ENCODE measurements around the gene STK32B.

STK32B gene

GRCh38 chr4:5458676-5459075, 407.4 kb downstream of the STK32B start:
- no peak for DNase-seq

- DNase-seq: no peak
These were observed 408.0 kb downstream of the STK32B start for GRCh38 chr4:5459236-5459635.

GRCh38 chr4:5460106-5460801, 409.0 kb downstream of the STK32B start:
- no peak for DNase-seq

DNA sequence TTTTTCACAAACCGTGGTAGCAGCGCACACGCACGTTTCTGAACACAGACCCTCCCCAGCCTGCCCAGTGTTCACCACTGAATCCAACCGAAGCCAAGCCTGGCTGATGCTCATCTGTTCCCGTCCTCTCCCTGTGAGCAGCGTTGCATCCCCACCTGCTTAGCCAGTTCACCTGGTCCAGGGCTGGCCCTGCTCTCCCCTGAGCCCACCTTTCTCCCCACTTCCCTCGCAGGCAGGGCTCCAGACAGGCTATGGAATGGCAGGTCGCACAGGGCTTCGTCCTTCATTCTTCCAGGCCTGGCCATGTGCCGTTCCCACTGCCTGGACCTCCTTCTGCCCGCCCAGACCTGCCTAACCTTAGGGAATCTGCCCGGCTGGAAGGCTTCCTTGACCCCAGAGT, 410.2 kb downstream of the STK32B start:
- DNase-seq: no peak

- no peak for DNase-seq
These were observed 411.1 kb downstream of the STK32B start for GRCh38 chr4:5462254-5462835.

DNA sequence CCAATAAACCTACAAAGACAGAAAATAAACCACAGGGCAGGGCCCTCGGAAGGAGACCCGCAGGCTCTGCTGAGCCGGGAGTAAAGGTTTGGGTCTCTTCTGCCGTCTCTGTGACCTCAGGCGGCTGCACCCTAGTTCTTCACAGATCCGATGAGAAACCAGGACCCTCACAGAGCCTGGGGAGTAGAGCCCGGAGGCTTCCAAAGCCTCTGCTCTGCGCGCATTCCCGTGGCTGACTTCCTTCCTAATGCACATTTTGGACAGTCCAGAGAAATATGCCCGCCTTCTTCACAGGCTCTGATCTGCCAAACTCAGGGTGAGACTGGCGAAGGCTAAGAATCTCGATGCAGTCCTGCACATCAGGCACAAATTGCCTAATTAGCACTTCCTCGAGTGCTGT, 411.6 kb downstream of the STK32B start:
- no peak for DNase-seq

- DNase-seq: no peak
These were observed 412.1 kb downstream of the STK32B start for GRCh38 chr4:5463361-5463760.

DNA sequence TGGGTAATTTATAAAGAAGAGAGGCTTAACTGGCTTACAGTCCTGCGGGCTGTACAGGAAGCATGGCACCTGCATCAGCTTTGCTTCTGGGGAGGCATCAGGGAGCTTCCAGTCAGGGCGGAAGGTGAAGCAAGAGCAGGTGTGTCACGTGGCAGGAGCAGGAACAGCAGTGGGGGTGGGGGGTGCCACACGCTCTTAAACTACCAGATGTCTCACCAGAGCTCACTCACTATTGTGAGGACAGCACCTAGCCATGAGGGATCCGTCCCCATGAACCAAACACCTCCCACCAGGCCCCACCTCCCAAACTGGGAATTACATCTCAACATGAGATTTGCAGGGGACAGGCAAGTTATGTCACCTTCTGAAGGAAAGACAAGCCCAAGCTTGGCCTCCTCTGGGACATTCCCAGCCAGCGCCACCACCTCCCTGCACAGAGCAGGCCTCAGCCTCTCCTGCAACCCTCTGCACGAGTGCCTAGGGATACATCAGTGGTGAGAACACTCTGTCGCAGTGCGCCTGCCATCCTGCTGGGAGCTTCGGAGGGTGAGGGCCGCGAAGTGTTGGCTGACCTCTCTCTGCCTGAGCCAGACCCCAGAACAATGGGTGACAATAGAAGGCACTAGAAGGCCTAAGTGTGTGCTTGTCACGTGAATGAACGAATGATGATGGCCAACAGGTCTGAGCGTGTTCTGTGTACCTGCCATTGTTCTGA, 412.8 kb downstream of the STK32B start:
- DNase-seq: no peak

DNA sequence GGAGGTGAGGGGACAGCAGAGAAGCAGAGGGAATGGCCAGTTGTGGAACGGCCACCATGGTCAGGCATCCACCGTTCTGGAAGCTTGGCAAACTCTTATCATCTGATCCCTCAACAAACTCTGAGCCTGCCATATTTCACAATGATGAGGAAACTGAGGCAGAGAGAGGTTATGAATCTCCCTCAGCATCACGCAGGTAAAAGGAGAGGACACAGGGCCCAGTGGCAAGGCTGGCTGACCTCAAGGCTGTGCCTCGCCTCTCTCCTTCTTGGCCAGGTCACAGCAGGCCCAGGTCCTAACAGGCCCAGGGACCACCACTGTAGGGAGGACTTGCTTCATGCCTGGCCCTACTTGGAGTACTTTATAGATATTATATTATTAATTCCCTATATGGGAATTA, 414.2 kb downstream of the STK32B start:
- DNase-seq: no peak

DNA sequence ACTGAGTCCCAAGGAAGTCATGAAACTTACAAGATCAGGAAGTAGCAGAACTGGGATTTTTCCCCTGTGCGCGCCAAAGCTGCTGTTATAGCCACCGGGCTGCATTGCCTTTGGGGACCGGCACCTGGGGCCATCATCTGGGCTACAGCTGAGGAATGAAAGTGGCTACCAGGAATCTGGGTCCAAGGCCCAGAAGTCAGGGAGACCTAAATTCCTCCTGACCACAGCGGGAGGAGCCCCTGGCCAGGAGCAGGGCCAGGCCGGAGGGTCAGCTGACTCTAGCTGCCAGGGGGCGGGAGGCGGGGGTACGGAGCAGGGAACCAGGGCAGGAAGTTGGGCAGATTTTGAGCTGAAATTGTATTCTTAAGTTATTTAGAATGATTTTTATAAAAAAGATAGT, 414.7 kb downstream of the STK32B start:
- DNase-seq: no peak

DNA sequence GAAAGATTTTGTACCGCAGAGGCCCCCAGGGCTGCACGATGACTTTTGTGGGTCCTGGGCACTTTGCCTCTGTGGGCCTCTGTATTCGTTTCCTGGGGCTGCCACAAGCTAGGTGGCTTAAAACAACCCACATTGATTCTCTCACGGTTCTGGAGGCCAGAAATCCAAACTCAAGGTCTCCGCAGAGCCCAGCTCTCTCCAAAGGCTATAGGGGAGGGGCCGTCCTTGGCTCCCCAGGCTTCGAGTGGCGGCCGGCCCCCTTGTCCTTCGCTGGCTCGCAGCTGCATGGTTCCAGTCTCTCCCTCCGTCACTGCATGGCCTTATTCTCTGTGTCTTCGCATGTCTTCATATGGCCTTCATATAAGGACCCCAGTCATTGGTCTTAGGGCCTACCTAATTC, 415.8 kb downstream of the STK32B start:
- no peak for DNase-seq

GRCh38 chr4:5469151-5469775, 418.0 kb downstream of the STK32B start:
- DNase-seq: no peak

- no peak for DNase-seq
These were observed 418.6 kb downstream of the STK32B start for GRCh38 chr4:5469861-5470260.

DNA sequence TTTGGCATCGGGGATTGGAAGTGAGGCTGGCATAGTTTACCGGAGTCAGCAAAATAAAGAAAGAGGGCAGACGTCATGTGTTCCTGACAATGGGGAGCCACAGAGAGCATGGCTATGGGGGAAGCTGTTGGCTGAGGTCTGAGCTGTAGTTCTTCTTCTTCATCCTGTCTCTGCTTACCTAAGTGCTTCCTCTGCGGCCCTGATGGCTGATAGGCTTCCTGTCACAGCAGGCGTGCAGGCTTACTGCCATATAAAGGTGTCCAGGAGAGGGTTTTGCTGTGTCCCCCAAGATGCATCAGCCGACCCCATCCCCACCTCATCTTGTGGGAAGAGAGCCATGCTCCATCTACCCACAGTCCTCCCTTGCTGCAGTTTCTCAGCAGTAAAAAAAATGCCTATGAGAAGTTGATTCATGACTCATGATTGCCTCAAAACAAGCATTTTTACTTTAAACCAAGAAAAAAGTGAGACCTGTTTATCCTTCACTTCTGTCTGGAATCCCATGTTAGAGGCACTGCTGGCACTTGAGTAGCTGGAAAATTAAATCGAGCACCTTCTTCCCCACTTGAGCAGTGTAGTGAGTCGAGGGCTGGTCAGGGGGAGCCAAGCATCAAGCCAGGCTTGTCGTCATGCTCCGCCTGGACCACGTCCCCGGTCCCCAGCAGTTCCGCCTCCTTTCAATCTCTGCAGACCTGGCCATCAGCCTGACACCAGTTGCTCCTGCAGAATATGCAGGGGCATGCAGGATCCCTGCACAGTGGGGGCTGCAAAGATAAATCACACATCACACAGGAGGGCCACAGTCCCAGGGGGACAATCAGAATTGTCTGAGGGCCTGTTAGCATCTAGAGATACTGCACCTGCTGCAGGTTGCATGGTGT, 419.3 kb downstream of the STK32B start:
- DNase-seq: no peak

DNA sequence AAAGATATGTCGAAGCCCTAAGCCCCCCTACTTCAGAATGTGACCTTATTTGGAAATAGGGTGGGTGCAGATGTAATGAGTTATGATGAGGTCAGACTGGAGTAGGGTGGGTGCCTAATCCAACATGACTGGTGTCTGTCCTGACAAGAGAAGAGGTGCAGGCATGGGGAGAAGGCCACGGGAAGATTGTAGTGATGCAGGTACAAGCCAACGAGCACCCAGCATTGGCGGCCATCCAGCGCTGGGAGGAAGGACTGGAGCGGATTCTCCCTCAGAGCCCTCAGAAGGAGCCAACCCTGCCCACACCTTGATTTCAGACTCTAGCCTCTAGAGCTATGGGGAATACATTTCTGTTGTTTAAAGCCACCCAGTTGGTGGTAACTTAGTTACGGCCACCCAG, 419.9 kb downstream of the STK32B start:
- no peak for DNase-seq

DNA sequence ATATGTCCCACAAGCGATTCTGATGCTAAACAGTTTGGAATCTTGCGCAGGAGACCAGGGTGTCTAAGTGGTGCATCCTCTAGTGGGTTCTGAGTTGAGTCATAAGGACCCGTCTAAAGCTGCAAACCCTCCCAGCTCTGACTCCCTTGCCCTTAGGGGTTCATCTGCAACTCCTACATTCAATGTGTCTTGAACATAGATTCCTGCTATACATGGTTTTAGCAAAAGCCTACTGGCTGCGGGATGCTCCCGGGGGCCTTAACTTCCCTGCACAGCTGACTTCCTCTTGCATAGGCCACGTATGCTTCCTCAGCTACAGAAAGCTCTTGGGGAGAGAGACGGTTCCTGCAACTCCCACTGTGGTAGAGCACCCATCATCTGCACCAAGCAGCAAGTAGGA, 420.4 kb downstream of the STK32B start:
- DNase-seq: no peak

DNA sequence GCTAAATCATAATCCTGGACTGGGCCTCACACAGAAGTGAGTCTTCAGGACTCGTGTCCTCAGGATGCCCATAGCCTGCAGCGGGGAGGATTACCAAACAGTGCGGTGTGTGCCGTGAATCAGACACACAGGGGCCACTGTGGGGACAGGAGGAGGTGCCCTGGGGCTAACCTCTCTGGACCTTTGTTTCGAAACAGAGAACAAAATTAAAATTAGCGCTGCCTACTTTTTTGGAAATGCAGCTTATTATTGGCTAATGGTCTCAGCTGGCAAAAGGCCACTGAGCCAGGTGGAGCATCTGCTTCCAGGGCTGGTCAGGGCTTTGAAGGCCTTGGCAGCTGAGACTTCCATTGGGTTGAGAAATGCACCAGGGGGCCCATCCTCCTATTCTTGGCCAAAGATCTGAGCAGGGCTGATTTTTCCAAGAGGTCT, 420.9 kb downstream of the STK32B start:
- DNase-seq: no peak

- DNase-seq: no peak
These were observed 421.8 kb downstream of the STK32B start for GRCh38 chr4:5473125-5473524.

DNA sequence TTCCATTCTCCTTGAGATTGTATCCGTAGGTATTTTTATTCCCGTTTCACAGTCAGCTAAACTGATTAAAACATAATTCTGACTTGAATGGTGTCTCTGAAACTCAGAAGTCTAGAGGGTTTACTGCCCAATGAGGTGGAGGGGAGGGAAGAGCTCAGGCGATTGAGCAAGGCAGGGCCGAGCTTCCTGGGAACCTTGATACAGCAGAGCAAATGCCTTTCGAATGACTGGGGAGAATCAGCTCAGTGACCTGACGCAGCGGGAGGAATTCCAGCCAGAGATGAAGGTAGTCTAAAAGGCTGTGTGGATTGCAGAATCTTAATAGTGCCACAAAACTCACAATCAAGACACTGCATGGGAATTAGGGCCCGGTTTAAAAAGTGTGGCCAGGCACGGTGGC, 423.5 kb downstream of the STK32B start:
- no peak for DNase-seq

DNA sequence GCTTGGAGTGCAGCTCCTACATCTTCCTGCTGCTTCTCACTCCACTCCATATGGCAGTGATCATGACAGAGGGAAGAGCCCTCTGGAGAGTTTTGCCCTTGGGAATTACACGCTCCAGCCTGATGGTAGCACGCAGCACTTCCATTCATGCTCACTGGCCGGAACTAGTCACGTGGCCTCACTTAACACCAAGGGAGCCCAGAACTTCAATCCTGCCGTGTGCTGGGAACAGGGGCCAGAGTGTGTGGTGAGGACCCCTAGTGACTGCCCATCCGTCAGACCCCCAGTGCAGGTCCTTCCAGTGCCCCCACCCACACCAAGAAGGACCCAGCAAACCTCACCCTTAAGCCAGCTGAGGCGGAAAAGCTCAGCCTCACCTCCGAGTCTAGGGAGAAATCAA, 426.3 kb downstream of the STK32B start:
- no peak for DNase-seq

- DNase-seq: no peak
These were observed 426.9 kb downstream of the STK32B start for GRCh38 chr4:5478169-5478568.

DNA sequence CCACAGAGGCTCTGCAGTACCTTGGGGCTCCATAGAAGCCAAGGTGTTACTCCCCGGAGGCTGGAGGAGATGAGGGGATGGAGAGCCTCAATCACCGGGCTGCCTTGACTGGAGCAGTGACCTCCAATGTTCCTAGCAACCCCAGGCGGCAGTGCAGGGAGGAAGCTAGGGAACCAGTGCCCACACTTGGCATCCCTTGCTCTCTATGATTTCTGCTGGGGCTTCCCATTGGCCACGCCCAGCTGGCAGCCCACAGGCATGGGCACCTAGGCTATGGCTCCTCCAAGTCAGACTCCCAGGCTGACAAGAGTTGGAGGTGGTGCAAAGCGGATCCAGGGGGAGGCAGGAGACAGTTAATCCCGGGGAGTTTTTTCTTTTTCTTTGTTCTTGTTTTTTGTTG, 427.4 kb downstream of the STK32B start:
- DNase-seq: no peak

DNA sequence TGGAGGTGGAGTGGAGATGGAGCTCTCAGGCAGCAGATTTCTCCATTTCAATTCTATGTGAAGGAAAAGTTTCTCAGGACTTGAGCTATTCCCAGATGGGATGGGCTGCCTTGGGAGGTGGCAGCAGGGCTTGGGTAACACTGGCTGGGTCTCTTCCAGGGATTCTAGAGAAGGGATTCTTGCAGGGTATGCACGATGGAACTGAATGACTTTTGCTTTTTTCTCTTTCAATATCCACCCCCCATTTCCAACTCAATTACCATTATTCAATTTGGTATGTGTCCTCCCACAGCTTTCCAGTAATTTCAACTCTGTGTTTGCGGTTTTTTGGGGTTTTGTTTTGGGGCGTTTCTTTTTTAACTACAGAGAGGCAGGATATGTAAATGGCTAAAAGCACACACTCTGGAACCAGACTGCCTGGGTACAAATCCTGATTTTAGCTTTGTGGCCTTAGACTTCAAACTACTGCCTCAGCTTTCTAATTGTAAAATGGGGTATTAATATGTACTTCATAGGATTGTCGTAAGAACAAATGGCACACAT, 428.3 kb downstream of the STK32B start:
- DNase-seq: no peak

All from CD4-positive, alpha-beta T cell treated with Interferon gamma for 1 hour (primary cell).